ENCODE measurements around the gene HS3ST3B1.

HS3ST3B1 gene

GRCh38 chr17:14321476-14321949 lies 20.6 kb downstream of the HS3ST3B1 start:
- DNase-seq (ENCODE audit: low spot score), result no peak

GRCh38 chr17:14321980-14322776 lies 21.3 kb downstream of the HS3ST3B1 start:
- no peak for DNase-seq (ENCODE audit: low spot score)

- DNase-seq (ENCODE audit: low spot score), result no peak
These were observed 22.7 kb downstream of the HS3ST3B1 start for GRCh38 chr17:14323522-14323981.

- DNase-seq (ENCODE audit: low spot score), result no peak
These were observed 24.8 kb downstream of the HS3ST3B1 start for GRCh38 chr17:14325618-14326167.

- DNase-seq (ENCODE audit: low spot score), result no peak
These were observed 29.1 kb downstream of the HS3ST3B1 start for GRCh38 chr17:14329900-14330491.

DNA sequence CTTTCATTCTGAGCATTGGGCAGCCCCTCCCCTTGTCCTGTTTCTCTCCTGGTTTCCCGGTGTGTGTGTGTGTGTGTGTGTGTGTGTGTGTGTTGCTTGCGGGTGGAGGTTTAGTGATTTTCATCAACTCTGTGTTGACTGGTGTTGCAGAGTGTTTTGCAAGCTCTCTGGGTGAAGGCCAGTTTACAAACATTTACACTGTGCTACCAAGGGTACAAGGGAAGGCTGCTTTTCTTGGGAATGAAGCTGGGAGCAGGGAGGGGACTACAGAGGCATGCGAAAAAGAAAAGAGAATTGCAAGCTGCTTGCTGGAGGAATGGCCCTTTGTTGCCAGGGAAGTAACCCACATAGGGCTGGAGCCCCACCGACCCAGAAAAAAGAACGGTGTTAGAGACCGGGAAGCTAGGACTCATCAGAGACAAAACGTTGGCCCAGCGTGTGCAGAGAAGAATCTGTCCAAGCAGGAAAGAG lies 29.6 kb downstream of the HS3ST3B1 start:
- no peak for DNase-seq (ENCODE audit: low spot score)

DNA sequence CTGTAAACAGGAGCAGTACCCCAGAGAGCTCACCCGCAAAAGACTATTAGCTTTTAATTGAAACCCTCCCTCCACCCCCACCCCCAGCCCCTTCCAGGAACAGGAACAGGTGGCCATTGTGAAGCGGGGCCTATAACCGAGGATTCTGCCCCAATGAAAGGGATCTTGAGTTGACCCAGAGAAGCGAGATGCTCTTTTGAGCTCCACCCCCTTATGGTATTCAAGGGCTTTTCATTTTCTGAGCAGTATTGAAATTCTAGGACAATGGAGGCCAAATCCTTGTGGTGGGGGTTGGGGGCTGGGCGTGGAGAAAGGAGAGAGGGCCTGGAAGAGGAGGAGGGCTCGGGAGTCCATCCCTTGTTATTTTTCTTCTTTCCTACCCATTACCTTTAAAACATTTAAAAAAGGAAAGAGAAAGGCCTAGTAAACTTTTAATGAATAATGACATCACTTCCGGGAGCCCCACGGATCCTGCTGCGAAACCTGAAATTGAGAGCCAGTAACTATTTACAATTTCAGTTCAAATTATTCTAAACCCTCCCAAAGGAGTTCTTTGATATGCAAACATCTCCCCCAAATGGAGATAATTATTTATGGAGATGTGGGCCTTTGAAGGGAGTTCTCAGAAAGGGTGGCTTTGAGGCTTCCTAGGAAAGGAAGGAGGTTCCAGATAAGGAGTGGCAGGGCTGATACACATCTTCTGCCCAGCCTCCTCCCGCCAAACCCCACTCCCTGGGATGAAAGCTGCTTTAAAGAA lies 30.5 kb downstream of the HS3ST3B1 start:
- no peak for DNase-seq (ENCODE audit: low spot score)

GRCh38 chr17:14331982-14332298 lies 31.1 kb downstream of the HS3ST3B1 start:
- DNase-seq (ENCODE audit: low spot score), result no peak

DNA sequence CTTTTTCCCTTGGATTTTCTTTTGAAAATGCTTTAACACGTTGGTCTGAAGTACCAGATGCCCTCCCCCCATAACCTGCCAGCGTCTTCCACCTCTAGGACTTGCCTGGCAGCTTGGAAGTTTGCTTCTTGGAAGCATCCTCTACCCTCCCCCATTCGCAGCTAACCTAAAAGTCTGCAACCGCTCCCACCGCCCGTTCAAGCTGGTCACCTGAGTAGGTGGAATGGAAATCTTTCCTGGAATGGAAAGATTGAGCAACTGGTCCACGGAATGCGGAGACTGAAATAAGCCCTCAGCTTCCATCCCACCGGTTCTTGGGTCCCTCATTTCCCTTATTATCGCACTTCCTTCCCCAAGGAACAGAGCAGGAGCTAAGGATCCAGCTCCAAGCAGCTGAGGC lies 31.4 kb downstream of the HS3ST3B1 start:
- DNase-seq (ENCODE audit: low spot score), result no peak

DNA sequence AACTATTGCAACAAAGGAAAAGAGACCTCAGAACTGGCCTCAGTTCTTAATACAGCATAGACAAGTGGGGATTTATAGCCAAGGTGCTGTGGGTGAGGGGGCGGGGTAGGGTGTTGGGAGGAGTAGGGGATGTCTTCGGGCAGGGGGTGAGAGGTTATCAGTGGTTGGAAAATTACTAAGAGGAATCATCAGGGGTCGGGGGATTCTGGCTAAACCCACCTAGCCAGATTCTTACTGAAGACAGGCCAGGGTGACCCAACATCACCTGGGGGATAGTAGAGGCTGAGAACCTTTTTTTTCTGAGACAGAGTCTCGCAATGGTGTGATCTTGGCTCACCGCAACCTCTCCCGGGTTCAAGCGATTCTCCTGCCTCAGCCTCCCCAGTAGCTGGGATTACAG lies 32.6 kb downstream of the HS3ST3B1 start:
- no peak for DNase-seq (ENCODE audit: low spot score)

- DNase-seq (ENCODE audit: low spot score), result no peak
These were observed 33.5 kb downstream of the HS3ST3B1 start for GRCh38 chr17:14334276-14334840.

DNA sequence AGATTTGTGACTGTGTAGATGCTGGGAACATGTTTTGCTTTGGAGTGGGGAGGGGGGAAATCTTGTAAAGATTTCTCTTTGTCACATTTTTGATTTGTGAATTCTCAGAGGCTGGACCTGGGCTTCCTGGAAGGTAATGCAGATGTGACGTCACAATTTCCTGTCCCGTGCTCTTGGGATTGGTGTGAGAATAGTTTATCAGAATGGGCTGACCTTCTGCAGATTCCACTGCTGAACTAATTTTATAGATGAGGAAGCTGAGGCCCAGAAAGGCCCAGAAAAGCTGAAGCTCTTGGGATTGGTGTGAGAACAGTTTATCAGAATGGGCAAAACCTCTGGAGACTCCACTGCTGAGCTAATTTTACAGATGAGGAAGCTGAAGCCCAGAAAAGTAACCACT lies 34.0 kb downstream of the HS3ST3B1 start:
- DNase-seq (ENCODE audit: low spot score), result no peak

DNA sequence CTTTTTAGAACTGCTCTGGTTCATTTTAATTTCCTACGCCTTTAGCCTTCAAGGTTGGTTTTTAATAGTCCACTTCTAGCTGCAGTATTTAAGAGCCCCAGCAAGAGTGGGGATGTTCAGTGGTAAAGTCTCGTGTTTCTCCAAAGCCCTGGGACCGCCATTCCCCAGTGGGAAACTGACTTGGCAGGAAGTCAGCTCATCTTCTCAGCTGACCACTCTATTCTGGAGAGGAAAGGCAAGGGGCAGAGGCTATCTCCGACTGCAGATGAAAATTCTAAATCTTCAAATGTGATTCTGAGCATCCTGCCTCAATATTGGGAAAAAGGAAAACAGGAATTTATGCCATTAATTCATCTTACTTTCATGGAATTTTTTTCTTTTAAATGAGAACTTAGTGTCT lies 35.5 kb downstream of the HS3ST3B1 start:
- DNase-seq (ENCODE audit: low spot score), result no peak

GRCh38 chr17:14337596-14338079 lies 36.8 kb downstream of the HS3ST3B1 start:
- DNase-seq (ENCODE audit: low spot score), result no peak

DNA sequence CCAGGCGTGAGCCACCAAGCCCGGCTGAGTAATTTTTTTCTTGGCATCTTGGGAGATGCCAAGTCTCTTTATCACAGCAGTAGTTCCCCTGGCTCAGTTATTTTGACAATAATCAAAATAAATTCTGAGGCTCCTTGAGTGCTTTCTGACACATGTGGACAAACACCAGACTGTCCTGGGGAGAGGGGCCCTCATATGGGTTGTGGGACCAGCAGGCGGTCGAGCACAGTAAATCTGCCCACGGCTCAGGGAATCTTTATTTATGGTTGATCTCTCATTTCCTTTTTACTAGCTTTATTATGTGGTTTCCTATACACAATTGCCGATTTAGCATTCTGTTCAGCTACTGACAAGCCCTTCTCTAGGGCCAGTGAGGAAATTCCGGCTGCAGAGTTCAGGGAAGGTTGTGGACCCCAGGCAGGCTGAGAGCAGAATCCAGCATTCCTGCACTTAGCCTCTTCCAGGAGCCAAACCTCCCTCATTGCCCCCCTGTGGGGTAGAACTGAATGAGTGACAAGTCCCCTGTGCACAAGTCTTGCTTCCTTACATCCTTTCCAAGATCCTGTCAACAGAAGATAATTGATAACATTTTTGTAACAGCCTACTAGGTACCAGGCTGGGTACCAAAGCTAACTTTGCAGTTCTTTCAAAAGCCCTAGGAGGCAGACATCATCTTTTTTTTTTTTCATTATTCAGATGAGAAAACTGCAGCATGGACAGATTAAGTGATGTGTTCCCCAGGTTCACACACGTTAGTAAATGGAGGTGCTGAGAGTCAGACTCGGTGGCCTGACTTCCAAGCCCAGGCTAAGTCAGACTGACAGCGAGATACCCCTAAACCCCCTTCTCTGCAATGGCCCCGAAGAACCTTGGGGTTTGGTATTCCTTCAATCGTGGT lies 40.2 kb downstream of the HS3ST3B1 start:
- no peak for DNase-seq (ENCODE audit: low spot score)

- no peak for DNase-seq (ENCODE audit: low spot score)
These were observed 41.0 kb downstream of the HS3ST3B1 start for GRCh38 chr17:14341866-14342265.

- no peak for DNase-seq (ENCODE audit: low spot score)
These were observed 45.9 kb downstream of the HS3ST3B1 start for GRCh38 chr17:14346801-14347200.

DNA sequence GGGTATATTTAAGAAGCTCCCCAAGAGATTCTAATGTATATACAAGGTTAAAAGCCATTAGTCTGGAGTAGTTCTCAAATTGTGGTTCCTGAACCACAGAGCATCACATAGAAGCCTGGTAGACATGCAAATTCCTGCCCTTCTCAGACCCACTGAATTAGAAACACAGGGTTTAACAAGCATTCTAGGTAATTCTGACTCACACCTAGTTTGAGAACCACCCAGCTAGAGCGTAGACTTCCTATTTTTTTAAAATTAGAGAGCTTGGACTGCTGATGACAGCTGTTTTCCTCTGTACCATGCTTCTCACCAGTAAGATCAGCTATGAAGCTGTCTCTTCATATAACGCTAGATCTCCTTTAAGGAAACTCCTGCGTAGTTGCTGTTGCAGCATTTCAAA lies 50.6 kb downstream of the HS3ST3B1 start:
- DNase-seq (ENCODE audit: low spot score), result no peak

DNA sequence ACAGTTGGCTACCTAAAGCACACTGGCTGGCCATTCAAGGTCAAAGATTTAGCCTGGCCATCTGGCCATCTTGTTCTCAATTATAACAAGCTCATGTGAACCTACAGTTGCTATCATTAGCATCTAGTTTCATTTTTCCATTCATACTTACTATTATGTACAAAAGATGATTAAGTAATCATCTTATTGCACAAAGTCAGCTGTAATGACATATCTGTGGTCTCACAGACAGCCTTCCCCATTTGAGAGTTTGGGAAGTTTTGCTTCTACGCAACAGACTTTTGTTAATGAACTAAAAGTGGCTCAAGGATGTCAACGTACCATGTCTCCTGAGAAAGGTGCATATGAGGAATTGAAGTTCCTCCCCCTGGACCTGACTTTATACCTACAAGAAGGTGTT lies 51.3 kb downstream of the HS3ST3B1 start:
- no peak for DNase-seq (ENCODE audit: low spot score)

GRCh38 chr17:14353861-14354474 lies 53.1 kb downstream of the HS3ST3B1 start:
- no peak for DNase-seq (ENCODE audit: low spot score)

- no peak for DNase-seq (ENCODE audit: low spot score)
These were observed 53.9 kb downstream of the HS3ST3B1 start for GRCh38 chr17:14354807-14355206.

All from pons (tissue), 1 donor.